Lower leg skin (tissue), 3 donors: ENCODE data around the gene CCDC88C.

ENCODE experiments used
- POLR2A ChIP-seq, 2 donors: fragments of 450-650 bp; IDR thresholded peaks; one replicate each; pipeline ENCODE4 v1.6.1; 2016 to 2017; ENCODE audit warnings: antibody characterized with exemption in 2 of 2, mild to moderate bottlenecking in 1 of 2, moderate library complexity in 1 of 2
- TF ChIP-seq, protein P1 (sequence below), 3 donors: fragments of 450-650 bp; IDR thresholded peaks; one replicate each; pipeline ENCODE4 v1.5.1; 2016; ENCODE audit warnings: antibody characterized with exemption in 3 of 3, mild to moderate bottlenecking in 3 of 3, moderate library complexity in 2 of 3

DNA sequence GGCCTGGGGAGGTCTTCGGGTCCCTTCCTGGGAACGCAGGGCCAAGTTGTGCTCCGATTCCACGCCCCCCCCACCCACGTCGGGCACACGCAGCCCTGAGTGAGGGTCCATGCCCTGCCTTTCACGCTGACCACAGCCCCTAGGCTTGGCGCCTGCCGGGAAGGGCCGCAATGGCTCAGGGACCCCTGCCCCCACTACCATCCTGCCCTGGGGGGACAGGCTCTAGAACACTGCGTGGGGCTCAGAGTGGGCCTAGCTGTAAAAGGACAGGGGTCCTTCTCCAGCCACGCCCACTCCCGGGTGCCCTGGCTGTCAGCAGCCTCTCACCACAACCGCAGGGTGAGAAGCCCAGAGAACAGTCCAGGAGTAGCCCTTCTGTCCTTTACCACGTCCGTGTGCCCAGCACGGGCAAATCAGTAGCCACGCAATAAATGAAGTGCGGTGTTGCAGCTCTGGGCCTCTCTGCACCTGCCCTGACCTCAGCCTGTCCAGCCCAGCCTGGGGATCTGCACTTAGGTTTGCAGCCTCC lies 163.8 kb downstream of the CCDC88C start:
- TF ChIP-seq, protein P1, sequence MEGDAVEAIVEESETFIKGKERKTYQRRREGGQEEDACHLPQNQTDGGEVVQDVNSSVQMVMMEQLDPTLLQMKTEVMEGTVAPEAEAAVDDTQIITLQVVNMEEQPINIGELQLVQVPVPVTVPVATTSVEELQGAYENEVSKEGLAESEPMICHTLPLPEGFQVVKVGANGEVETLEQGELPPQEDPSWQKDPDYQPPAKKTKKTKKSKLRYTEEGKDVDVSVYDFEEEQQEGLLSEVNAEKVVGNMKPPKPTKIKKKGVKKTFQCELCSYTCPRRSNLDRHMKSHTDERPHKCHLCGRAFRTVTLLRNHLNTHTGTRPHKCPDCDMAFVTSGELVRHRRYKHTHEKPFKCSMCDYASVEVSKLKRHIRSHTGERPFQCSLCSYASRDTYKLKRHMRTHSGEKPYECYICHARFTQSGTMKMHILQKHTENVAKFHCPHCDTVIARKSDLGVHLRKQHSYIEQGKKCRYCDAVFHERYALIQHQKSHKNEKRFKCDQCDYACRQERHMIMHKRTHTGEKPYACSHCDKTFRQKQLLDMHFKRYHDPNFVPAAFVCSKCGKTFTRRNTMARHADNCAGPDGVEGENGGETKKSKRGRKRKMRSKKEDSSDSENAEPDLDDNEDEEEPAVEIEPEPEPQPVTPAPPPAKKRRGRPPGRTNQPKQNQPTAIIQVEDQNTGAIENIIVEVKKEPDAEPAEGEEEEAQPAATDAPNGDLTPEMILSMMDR (IDR thresholded peaks at IDR 0.05), result no peak
- no peak for TF ChIP-seq POLR2A (IDR thresholded peaks at IDR 0.05)
